Measurements from ENCODE around the gene DAGLA.
"Not testable (repeated sequence)": the region's sequence is repeated elsewhere in the genome, so short reads cannot be mapped to it uniquely, and the experiment has no call there.

The DAGLA gene

GRCh38 chr11:61679893-61680621 is at the start of gene DAGLA:
Gene DAGLA (plus strand): TSS chr11:61680391. CDS start chr11:61720156, 39,765 bp downstream.
- FAIRE-seq = no peak

GRCh38 chr11:61632096-61632495 is 48.1 kb upstream of the DAGLA start:
- no peak for FAIRE-seq

- FAIRE-seq = peak; percentile 9
These were observed 44.9 kb upstream of the DAGLA start for GRCh38 chr11:61635304-61635703.

GRCh38 chr11:61635787-61636186 is 44.4 kb upstream of the DAGLA start:
- FAIRE-seq = no peak

GRCh38 chr11:61636676-61637075 is 43.5 kb upstream of the DAGLA start:
- no peak for FAIRE-seq

- no peak for FAIRE-seq
These were observed 42.9 kb upstream of the DAGLA start for GRCh38 chr11:61637277-61637676.

GRCh38 chr11:61639816-61640443 is 40.3 kb upstream of the DAGLA start:
- no peak for FAIRE-seq

- FAIRE-seq = no peak
These were observed 38.0 kb upstream of the DAGLA start for GRCh38 chr11:61642162-61642561.

GRCh38 chr11:61645179-61645868 is 34.9 kb upstream of the DAGLA start:
- FAIRE-seq = no peak

GRCh38 chr11:61647529-61647928 is 32.7 kb upstream of the DAGLA start:
- no peak for FAIRE-seq

GRCh38 chr11:61650781-61651571 is 29.2 kb upstream of the DAGLA start:
- FAIRE-seq = no peak

GRCh38 chr11:61652135-61652534 is 28.1 kb upstream of the DAGLA start:
- FAIRE-seq = no peak

GRCh38 chr11:61654397-61654829 is 25.8 kb upstream of the DAGLA start:
- no peak for FAIRE-seq

GRCh38 chr11:61655266-61656159 is 24.7 kb upstream of the DAGLA start:
- not testable (repeated sequence) for FAIRE-seq

GRCh38 chr11:61656347-61657077 is 23.7 kb upstream of the DAGLA start:
- no peak for FAIRE-seq

GRCh38 chr11:61657566-61658290 is 22.5 kb upstream of the DAGLA start:
- FAIRE-seq = no peak

- no peak for FAIRE-seq
These were observed 20.6 kb upstream of the DAGLA start for GRCh38 chr11:61659413-61660196.

- not testable (repeated sequence) for FAIRE-seq
These were observed 19.2 kb upstream of the DAGLA start for GRCh38 chr11:61660997-61661396.

GRCh38 chr11:61666684-61667297 is 13.4 kb upstream of the DAGLA start:
- FAIRE-seq = no peak
